GM19240 (cell line): ENCODE results near the gene RGP1.

Experiments
- DNase-seq: peaks from one replicate; pipeline ENCODE4 v3.0.0; 2011; ENCODE audit warnings: low spot score; ENCODE audit not compliant: insufficient read length

RGP1 gene

DNA sequence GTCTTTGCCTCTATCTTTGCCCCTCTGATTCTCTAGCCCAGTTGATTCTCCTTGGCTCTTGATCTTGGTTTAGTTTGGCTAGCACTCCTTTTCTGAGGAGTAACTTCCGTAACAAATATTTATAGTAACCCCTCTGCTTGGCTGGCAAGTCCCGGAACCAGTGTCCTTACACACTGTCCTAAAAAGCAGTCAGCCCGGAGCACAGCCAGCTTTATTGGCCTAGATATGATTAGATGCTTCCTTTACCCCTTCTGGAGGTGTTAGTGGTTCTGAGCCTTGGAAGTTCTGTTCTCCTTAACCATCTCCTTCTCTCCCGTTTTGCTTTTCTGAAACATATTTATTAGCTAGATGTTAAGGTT, 22.0 kb downstream of the RGP1 start:
- DNase-seq, result no peak

DNA sequence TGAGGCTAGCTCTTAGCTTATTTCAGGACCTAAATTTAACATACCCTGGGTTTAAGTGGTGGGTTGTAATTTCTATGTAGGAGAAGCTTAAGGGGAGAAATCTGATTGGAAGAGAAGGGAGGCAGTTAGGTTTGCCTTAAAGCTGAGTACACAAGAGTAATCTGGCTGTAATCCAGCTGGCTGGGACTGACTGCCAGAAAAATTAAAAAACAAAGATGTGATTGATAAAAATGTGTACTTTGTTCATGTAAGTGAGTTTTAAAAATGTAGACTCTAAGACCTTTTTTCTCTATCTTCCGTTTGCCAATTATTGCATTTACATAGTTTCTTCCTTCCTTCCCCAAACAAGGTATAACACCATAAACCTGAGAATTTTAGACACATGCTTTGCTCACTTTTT, 22.4 kb downstream of the RGP1 start:
- no peak for DNase-seq

DNA sequence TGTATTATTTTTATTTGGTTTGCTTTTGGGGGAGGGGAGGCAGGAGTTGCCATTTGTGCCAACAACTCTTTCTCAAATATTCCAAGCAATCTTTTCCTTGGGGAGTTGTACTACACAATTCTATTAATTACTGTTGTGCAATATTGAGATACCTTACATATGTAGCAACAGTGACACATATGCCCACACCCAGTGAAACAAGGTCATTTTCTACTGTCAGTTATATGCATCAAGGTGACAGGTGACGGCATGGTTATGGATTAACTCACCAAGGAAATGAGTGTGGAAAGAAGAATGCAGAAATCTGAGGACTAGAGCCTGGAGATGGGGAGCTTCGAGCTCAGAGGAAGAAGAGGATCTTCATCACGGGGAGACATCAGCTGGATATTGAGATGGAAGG, 22.9 kb downstream of the RGP1 start:
- no peak for DNase-seq

DNA sequence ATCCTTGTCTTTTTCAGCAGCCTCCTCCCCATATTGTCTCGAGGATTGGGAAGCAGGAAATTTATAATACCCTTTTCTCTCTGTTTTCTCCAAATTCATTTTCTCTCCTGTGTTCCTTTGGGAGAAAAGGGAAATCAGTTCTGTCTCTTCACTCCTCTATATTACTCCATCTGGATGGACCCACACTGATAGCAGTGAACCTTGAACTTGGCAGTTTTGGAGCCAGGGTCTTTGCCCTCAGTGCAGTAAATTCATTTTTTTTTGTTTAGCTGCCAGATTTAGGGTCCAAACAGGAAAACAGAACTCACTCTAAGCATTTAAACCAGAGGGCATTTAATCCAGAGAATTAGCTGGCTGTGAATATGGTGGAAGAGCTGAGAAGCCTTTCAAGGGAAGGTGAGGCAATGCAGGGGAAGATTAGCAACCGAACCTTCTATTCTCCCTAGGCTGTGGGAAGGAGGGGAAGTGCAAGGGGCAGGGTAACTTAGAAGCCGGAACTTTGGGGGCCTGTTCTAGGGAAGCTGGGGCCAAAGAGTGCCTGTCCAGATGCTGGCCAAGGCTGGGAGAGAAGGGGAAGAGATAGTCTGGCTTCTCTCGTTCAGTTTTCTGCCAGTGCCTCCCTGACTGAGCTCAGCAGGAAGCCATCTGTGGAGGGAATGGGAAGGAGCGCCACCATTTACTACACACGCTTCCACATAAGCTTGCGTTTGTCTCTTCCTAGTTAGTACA, 26.0 kb downstream of the RGP1 start:
- DNase-seq, result no peak

- no peak for DNase-seq
Observed at GRCh38 chr9:35776018-35776417, 26.9 kb downstream of the RGP1 start.

GRCh38 chr9:35778496-35778895, 29.4 kb downstream of the RGP1 start:
- DNase-seq, result no peak

GRCh38 chr9:35781066-35781465, 32.0 kb downstream of the RGP1 start:
- no peak for DNase-seq

DNA sequence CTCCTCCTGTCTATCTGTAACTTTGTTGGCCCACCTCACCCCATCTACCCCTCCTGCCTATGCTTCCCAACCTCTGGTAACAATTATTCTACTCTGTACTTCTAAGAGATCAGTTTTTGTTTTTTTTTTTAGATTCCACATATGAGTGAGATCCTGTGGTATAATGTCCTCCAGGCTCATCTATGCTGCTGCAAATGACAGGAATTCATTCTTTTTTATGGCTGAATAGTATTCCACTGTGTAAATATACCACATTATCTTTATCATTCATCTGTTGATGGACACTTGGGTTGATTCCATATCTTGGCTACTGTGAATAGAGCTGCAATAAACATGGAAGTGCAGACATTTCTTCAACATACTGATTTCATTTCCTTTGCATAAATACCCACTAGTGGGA, 34.3 kb downstream of the RGP1 start:
- no peak for DNase-seq

DNA sequence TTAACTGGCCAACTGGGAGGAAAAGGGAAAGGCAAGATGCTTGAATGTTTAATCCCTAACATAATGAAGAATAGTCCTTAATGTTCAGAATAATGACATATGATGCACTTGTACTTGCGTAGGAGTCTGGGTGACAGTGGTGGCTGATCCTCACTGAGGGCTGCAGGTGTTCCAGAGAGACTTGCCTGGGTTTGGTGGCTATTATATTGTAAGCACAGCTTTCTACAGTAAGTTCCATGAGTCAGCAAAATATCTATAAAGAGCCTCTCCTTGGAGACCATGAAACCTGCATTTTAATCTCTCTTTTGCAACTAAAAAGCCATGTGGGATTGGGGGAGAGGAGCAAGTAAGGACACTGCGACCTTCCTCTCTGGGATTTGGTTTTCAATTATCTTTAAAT, 40.5 kb downstream of the RGP1 start:
- no peak for DNase-seq

DNA sequence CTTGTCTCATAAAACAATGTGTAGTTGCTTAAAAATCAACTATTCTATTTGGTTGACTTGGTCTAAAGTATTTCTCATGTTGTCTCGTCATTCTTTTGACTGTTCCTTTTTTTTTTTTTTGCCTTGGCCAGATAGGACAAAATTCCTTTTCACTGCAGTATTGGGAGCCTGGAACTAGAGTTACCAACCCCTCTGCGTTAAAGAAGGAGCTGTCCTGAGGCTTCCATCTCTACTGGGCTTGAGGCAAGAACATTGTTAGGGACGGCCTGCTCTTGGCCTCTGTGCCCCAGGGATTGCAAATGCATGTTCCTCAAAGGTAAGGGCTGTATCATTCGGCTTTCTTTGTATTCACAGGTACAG, 40.9 kb downstream of the RGP1 start:
- no peak for DNase-seq

- peak; percentile 78 for DNase-seq
Observed at GRCh38 chr9:35790385-35791296, 41.6 kb downstream of the RGP1 start.

- no peak for DNase-seq
Observed at GRCh38 chr9:35791297-35791921, 42.3 kb downstream of the RGP1 start, which contains the start of gene NPR2. Gene NPR2, plus strand, starts transcription at chr9:35791591. Its CDS starts 818 bp downstream, at chr9:35792409.

DNA sequence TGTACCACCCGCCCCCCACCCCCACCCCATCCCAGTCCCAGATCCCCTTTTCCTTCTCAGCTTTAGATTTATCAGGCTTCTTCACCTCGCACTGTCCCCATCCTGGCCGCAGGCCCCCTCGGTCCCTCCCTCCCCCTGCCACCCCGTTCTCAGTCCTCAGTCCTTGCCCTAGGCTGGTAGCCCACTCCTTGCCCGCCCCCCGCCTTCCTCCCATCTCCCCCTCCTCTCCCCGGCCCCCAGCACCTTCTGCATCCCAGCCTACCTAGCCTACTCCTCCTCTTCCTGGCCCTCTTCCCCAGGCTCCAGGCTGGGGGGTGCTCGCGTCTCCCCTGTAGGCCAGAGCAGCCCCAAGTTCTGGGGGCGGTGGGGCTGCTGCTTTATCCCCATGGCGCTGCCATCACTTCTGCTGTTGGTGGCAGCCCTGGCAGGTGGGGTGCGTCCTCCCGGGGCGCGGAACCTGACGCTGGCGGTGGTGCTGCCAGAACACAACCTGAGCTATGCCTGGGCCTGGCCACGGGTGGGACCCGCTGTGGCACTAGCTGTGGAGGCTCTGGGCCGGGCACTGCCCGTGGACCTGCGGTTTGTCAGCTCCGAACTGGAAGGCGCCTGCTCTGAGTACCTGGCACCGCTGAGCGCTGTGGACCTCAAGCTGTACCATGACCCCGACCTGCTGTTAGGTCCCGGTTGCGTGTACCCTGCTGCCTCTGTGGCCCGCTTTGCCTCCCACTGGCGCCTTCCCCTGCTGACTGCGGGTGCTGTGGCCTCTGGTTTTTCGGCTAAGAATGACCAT, 43.1 kb downstream of the RGP1 start:
- no peak for DNase-seq

DNA sequence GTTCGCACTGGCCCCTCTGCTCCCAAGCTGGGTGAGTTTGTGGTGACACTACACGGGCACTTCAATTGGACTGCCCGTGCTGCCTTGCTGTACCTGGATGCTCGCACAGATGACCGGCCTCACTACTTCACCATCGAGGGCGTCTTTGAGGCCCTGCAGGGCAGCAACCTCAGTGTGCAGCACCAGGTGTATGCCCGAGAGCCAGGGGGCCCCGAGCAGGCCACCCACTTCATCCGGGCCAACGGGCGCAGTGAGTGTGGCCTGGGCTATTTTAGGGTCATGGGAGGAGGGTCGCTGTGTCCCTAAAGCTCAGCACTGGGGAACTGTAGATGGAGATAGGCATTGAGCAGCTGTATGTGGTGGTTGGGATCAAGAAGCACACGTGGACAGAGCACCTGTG, 43.7 kb downstream of the RGP1 start:
- no peak for DNase-seq

DNA sequence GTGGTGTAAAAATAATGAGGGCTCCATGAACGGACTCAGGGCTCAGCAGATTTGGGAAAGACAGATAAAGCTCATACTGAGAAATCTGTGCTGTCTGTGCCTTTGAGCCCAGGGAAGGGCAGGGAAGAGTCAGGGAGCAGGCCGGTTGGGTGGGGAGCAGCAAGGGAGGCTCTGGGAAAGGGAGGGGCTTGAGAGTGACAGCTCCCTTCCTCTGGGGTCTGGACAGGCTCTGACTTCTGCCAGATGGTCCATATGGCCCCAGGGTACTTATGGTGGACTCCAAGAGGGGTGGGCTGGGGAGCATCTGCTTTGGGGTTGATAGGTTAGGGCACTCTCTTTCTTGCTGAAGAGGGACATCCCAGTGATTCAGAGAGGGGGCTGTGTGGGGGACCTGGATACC, 44.4 kb downstream of the RGP1 start:
- DNase-seq, result no peak

- no peak for DNase-seq
Observed at GRCh38 chr9:35795695-35796094, 46.6 kb downstream of the RGP1 start.

GRCh38 chr9:35797311-35798109, 48.4 kb downstream of the RGP1 start:
- no peak for DNase-seq

- no peak for DNase-seq
Observed at GRCh38 chr9:35798658-35799374, 49.7 kb downstream of the RGP1 start.

- no peak for DNase-seq
Observed at GRCh38 chr9:35800530-35800929, 51.4 kb downstream of the RGP1 start.
